Inferior parietal cortex (tissue), 1 donor: ENCODE measurements around the gene MAP2K2.
A peak's percentile ranks its signal among the peaks of the same experiment; 100 is the strongest.
"Not testable (repeated sequence)": the region's sequence is repeated elsewhere in the genome, so short reads cannot be mapped to it uniquely, and the experiment has no call there.

Source experiments
- DNase-seq: peaks from one replicate; pipeline ENCODE4 v3.0.0-alpha.2; 2016; ENCODE audit errors: extremely low spot score

MAP2K2 gene

GRCh38 chr19:4123615-4124568 lies at the start of gene MAP2K2:
Gene MAP2K2 (minus strand): TSS chr19:4124122. CDS start chr19:4123875, 247 bp downstream.
- peak; percentile 90 for DNase-seq

- DNase-seq = peak; percentile 7
Measured at GRCh38 chr19:4172861-4173473, 49.0 kb upstream of the MAP2K2 start.

- no peak for DNase-seq
Measured at GRCh38 chr19:4171676-4172075, 47.8 kb upstream of the MAP2K2 start.

GRCh38 chr19:4164262-4164661 lies 40.3 kb upstream of the MAP2K2 start:
- DNase-seq = no peak

GRCh38 chr19:4161415-4162077 lies 37.6 kb upstream of the MAP2K2 start:
- DNase-seq = no peak

- not testable (repeated sequence) for DNase-seq
Measured at GRCh38 chr19:4157971-4158370, 34.0 kb upstream of the MAP2K2 start.

GRCh38 chr19:4157164-4157563 lies 33.2 kb upstream of the MAP2K2 start:
- DNase-seq = no peak

- no peak for DNase-seq
Measured at GRCh38 chr19:4154571-4155312, 30.8 kb upstream of the MAP2K2 start.

- DNase-seq = no peak
Measured at GRCh38 chr19:4152241-4152998, 28.5 kb upstream of the MAP2K2 start.

- no peak for DNase-seq
Measured at GRCh38 chr19:4151623-4152022, 27.7 kb upstream of the MAP2K2 start.

GRCh38 chr19:4149518-4150288 lies 25.8 kb upstream of the MAP2K2 start:
- DNase-seq = no peak

- no peak for DNase-seq
Measured at GRCh38 chr19:4144666-4145249, 20.8 kb upstream of the MAP2K2 start.

GRCh38 chr19:4142916-4143315 lies 19.0 kb upstream of the MAP2K2 start:
- not testable (repeated sequence) for DNase-seq

- peak; percentile 53 for DNase-seq
Measured at GRCh38 chr19:4140237-4140711, 16.4 kb upstream of the MAP2K2 start.

GRCh38 chr19:4139614-4140236 lies 15.8 kb upstream of the MAP2K2 start:
- peak; percentile 60 for DNase-seq

- no peak for DNase-seq
Measured at GRCh38 chr19:4138445-4138844, 14.5 kb upstream of the MAP2K2 start.

GRCh38 chr19:4136680-4137088 lies 12.8 kb upstream of the MAP2K2 start:
- no peak for DNase-seq

- not testable (repeated sequence) for DNase-seq
Measured at GRCh38 chr19:4135386-4135785, 11.5 kb upstream of the MAP2K2 start.

- DNase-seq = no peak
Measured at GRCh38 chr19:4134351-4134750, 10.4 kb upstream of the MAP2K2 start.
